ENCODE data around the gene GRIK4. TPM values are rescaled to one million over a fixed set of nuclear protein-coding genes. Genes with fewer than 3 reads are reported as not detected.

Gene GRIK4
- polyA plus RNA-seq, 1 of the 3 experiments (the other 2 are of a cell fraction): 0.03 TPM

GRCh38 chr11:120676991-120677390 lies 165.4 kb downstream of the GRIK4 start (continued):
- TF ChIP-seq EP300 (IDR thresholded peaks at IDR 0.05; ENCODE audit: borderline replicate concordance in 1 of 2, low read depth in 1 of 2, low read length in 1 of 2) (no peak), SMC3 (IDR thresholded peaks at IDR 0.05; ENCODE audit: low read depth, low read length) (no peak), ELF1 (IDR thresholded peaks at IDR 0.05) (no peak), JUND (IDR thresholded peaks at IDR 0.05) (no peak)
- TF ChIP-seq, protein P1, sequence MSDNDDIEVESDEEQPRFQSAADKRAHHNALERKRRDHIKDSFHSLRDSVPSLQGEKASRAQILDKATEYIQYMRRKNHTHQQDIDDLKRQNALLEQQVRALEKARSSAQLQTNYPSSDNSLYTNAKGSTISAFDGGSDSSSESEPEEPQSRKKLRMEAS (IDR thresholded peaks at IDR 0.05; ENCODE audit: low read depth): no peak

DNA sequence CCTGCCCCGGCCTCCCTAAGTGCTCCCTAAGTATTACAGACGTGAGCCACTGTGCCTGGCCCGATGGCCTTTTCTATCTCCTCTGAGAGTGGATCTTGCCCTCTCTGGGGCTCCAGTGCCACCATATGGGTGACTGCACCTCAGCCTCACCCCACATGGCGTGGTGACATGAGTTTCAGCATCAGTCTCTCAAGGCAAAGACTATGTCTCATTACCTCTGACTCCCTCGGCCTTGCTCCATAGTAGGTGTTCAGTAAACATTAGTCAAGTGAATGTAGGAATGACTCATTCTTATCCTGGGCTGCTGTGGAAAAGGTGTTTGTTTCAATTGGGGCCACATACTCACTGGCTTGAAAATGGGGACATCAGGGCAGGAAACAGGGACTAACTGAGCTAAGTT lies 168.8 kb downstream of the GRIK4 start:
- Histone ChIP-seq H3F3A (replicated peaks; ENCODE audit: insufficient read depth) (no peaks in the 10 kb centered on the region), H3K4me2 (no peak overlapping the region), H3K9ac (no peak overlapping the region), H3K9me3 (no peaks in the 10 kb centered on the region), H3K4me1 (ENCODE audit: control insufficient read depth in 1 of 2, insufficient read depth in 2 of 2, low read depth in 1 of 2, low read length in 1 of 2) (peaks cover 0 to 3% of the 10 kb centered on the region in 2 experiments; a peak in 1 of 4 replicates), H3K36me3 (replicated peaks in 1 of 2; ENCODE audit: control insufficient read depth in 1 of 2, insufficient read depth in 2 of 2, low read length in 1 of 2) (no peaks in the 10 kb centered on the region), H3K4me3 (ENCODE audit: low read depth in 2 of 2, low read length in 1 of 2) (no peak overlapping the region), H3K27ac (ENCODE audit: low read depth in 2 of 2, low read length in 1 of 2) (no peak overlapping the region), H3K9me2 (no peaks in the 10 kb centered on the region), H4K20me1 (ENCODE audit: insufficient read depth) (no peaks in the 10 kb centered on the region), H2AFZ (ENCODE audit: low read depth) (no peak overlapping the region), H3K79me2 (ENCODE audit: insufficient read depth) (no peaks in the 10 kb centered on the region), H3K27me3 (ENCODE audit: insufficient read depth) (peaks cover 2% of the 10 kb centered on the region; the same call in 1 of the 2 replicates)
- ChIA-PET CTCF (interaction anchor here (0.7 to 2.0 kb wide), 6 partner anchors 13 to 272 kb away, joined by 3 to 8 read pairs (median 4); no protein-coding TSS in a partner anchor), POLR2A (no interaction called here)
- WGBS (ENCODE audit: low lambda C conversion rate): 61% methylated on average over 5 of the region's 5 CpGs
- DNase-seq: no peak
- TF ChIP-seq EP300 (IDR thresholded peaks at IDR 0.05; ENCODE audit: borderline replicate concordance in 1 of 2, low read depth in 1 of 2, low read length in 1 of 2) (no peak), RFX5 (IDR thresholded peaks at IDR 0.05; ENCODE audit: low read length) (no peak), EZH2phosphoT487 (IDR thresholded peaks at IDR 0.05; ENCODE audit: borderline replicate concordance, low read depth) (no peak), CTCF (IDR thresholded peaks at IDR 0.05) (no peak), NRF1 (IDR thresholded peaks at IDR 0.05; ENCODE audit: low read depth, low read length) (no peak)
- TF ChIP-seq, protein P2, sequence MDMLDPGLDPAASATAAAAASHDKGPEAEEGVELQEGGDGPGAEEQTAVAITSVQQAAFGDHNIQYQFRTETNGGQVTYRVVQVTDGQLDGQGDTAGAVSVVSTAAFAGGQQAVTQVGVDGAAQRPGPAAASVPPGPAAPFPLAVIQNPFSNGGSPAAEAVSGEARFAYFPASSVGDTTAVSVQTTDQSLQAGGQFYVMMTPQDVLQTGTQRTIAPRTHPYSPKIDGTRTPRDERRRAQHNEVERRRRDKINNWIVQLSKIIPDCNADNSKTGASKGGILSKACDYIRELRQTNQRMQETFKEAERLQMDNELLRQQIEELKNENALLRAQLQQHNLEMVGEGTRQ (IDR thresholded peaks at IDR 0.05; ENCODE audit: borderline replicate concordance, low read depth, low read length): no peak

All from SK-N-SH (cell line).